Measurements from ENCODE around the gene HOXC12. TPM values are rescaled to one million over a fixed set of nuclear protein-coding genes. Genes with fewer than 3 reads are reported as not detected.

HOXC12 gene
- total RNA-seq, 1 donor from 2014 or later, result not detected

GRCh38 chr12:53956251-53956887 lies 1.7 kb downstream of the HOXC12 start:
- DNase-seq (ENCODE audit: low read depth, low spot score), result no peak

DNA sequence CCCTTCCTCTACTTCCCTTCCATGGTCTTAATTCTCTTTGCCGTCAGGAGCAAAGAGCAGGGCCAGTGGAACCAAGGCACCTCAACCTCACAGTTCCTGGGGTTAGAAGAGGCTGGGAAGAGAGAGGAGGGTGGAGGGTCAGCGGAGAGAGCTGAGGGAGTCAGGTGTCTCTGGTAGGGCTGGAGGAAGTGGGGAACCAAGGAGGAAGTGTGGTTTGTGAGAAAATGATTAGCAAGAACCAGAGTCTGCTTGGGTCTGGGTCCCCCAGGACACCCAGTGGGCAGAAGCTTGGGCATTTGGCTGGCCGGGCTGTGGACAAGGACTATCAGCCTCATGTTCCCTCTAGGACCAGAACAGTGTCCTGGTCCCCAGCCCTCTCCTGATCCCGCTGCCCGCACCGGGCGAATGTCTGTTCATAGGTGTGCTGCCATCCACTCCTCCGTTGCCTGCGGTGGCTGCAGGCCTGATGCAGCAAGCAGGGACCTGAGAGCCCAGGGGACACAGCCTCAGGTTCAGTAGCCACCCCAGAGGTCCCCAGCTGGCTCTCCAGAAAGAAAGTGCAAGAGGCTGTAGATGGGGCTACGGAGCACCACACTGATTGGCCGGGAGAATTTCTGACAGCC lies 2.3 kb downstream of the HOXC12 start:
- DNase-seq (ENCODE audit: low read depth, low spot score), result no peak

DNA sequence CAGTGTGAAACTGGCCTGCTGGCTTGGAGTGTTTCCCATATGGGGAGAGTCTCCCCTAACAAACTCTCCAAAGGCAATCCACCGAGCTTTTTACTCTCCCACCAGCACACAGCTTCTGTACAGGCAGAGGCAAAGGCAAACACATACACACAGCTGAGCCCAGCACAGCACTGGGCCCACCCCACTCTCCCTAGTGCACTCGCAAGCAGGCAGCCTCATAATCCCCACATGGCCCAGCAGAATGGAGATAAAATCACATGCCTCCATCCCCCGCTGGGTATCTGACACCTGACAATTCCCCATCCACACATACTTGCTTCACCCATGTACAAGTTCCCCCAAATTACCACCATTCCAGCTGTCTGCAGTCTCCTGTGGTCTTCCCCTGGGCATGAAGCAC lies 3.4 kb downstream of the HOXC12 start:
- no peak for DNase-seq (ENCODE audit: low read depth, low spot score)

DNA sequence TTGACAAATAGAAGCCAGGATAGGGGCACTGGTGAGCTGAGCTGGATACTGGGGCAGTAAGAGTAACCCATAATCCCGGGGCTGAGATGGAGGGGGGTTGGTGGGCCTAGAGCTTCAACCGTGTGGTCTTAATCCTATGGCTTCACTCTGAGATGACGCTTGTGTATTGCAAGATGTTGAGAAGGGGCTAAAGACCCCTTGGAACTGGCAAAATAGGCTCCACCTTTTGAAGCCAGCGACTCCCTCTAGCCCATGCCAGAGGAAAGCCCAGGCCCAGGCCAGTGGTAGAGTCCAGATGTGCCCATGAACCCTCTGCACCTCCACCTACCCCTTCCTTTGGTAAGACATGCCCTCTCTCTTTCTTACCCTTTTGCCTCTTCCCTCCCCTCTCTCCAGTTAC lies 4.6 kb downstream of the HOXC12 start:
- no peak for DNase-seq (ENCODE audit: low read depth, low spot score)

GRCh38 chr12:53960187-53961024 lies 5.7 kb downstream of the HOXC12 start:
- no peak for DNase-seq (ENCODE audit: low read depth, low spot score)

DNA sequence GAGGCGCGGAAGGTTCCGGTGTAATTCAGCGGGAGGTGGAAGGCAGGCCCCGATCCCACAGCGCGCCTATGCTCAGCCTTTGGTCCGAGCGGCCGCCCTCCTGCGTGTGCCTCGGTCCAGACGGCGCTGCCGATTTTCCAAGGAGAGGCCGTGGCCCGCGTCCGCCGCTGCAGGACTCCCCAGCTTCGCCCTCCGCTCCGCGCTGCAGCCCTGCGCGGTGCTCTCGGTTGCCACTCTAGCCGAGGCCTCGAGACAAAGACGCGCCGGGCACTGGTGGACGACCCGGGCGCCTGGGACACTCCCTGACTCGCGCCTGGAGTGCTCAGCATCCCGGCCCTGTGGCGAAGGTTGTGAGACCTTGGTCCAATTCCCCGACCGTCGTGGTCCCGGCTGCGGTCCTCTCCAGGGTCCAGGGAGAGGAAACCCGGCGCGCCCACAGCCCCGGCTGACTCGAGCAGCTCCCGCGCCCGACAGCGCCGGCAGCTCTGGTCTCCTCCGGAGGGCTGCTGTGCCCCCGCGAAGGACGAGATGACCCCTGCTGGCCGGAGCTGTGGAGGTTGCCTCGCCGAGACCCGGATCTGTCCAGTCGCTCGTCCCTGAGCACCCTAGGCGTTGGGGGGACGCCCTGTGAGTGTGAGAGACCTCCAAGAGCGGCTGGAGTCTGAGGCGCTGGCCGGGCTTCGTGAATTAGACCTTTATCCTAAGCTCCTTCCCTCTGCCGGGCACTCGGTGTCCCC lies 6.5 kb downstream of the HOXC12 start:
- DNase-seq (ENCODE audit: low read depth, low spot score), result no peak

- no peak for DNase-seq (ENCODE audit: low read depth, low spot score)
Measured at GRCh38 chr12:53963005-53963404, 8.3 kb downstream of the HOXC12 start.

GRCh38 chr12:53963434-53964314 lies 9.0 kb downstream of the HOXC12 start:
- no peak for DNase-seq (ENCODE audit: low read depth, low spot score)

DNA sequence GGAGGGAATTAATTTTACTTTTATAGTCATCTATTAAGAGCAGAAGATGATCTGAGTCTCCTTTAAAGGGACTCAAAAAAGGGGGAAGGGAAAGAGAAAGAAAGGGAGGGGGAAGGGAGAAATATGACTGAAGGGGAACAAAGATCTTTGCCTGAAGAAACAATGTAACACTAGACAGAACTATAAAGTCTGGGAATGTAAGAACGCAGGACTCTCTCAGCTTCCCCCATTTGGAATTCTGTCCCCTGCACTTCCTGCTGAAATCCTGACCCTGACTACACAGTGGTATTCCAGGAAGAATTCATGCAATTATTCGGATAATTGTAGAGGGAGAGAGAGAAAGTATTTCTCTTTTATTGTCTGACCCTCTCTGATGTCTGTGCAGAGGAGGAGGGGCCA lies 9.6 kb downstream of the HOXC12 start:
- DNase-seq (ENCODE audit: low read depth, low spot score), result no peak

DNA sequence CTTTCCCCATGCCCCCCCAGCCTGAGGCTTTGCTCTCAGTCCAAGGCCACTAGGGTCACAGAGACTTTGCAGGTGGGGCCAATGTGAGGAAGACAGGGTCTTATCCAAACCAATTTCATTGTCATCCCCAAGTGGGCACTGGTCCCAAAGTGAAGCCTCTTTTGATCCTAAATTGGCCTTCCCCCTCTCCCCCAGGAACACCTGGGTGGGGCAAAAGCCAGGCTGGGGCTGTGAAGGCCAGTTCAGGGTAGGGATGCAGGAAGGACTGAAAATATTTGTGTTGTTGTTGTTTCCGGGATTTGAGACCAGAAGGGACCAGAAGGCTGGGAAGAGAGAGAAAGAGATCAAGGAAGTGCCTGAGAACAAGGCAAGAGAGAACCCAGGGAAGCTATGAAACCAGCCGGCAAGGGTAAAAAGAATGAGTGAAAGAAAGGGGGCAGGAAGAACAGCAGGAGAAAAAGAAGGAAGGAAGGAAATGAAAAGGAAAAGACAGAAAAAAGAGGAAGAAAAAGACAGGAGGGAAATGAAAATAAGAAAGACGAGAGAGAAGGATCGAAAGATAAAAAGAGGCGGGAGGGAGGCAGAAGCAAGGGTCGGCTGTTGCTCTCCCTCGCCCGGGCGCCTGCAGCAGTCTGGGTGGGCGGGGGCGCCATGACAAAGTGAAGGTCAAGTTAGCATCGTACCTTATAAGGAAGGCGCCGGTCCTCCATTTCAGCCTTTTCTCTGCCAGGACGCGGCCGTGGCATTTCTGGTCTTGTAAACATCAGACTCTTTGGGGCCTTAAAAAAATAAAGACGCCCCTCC lies 10.8 kb downstream of the HOXC12 start:
- no peak for DNase-seq (ENCODE audit: low read depth, low spot score)

DNA sequence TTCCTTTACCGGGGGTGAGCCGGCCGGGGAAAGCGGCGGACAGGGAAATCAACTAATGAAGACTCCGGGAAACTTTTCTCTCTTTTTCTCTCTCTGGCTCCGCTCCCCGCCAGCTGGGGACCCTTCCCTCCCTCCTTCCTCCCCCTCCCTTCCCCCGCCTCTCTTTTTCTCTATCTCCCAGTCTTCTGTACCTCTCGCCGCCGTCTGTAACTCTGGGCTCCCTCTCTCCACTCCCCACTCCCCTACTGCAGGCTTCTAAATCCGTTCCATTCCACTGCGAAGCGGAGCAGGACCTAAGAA lies 11.3 kb downstream of the HOXC12 start:
- no peak for DNase-seq (ENCODE audit: low read depth, low spot score)

- no peak for DNase-seq (ENCODE audit: low read depth, low spot score)
Measured at GRCh38 chr12:53966385-53967133, 11.9 kb downstream of the HOXC12 start.

GRCh38 chr12:53967421-53967925 lies 12.8 kb downstream of the HOXC12 start:
- no peak for DNase-seq (ENCODE audit: low read depth, low spot score)

DNA sequence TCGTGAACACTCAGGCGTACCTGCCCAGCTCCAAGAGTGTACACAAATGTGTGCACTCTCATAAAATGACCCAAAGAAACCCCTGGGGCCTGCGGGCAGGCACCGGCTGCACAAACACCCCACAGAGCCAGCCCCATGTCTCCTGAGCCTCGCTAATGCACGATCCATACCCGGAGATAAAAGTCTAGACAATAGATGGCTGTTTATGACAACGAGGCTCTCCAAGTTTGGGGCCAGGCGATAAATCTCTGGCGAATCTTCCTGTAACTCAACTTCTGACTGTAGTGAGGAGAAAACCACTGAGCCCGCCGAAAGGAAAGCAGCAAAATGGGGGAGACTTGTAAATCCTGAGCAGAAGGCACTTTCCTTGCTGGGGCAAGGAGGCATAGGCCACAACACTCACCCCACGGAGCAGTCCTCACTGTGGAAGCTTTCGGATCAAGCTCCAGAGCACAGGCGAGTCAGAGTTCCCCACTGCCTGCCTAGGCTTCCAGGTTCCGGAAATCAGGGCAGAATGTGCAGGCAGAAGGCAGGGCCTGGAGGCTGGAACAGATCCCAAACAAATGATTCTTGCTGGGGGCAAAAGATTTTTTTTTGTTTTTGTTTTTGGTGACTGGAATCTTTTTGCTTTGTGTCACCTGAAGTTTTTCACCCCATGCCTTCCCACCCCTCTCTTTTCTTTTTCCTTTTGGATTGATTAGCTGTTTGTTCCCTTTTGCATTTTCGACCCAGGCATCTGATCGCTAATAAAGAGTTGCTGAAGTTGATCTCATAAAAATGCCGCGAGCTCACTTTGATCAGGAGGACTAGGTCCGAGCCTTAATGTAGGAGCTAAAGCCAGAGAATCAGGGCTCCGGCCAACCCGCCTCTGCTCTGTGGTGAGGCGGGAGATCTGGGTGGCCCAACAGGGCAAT lies 13.8 kb downstream of the HOXC12 start:
- no peak for DNase-seq (ENCODE audit: low read depth, low spot score)

DNA sequence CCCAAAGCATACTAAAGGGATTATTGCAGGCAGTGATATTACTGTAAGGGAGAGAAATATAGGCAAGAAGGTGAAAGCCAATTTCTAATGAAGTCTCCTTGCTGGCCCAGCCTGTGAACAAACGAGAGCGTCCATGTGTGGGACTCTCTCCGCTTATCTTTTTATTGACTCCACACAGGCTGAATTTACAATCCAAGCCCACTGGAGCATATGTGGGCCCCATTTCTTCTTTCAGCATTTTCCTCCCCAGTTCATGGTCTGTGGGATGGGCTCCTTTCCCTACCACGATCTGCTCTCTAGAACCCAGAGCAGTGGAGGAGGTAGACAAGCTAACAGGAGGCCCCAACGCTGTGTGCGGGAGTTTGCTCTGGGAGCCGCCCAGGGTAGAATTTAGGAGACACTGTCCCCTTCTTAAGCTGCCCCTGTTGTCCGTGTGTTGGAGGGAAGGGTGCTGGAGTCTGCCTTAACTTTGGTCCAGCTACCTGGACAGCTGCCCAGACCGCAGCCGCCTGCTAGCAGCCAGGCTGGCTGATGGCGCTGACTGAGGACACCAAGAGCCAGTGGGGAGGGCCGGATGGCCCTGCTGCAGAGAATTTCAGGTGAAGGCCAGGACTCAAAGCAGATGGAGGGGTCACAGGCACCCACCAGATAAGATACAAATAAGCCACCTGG lies 15.0 kb downstream of the HOXC12 start:
- no peak for DNase-seq (ENCODE audit: low read depth, low spot score)

- DNase-seq (ENCODE audit: low read depth, low spot score), result no peak
Measured at GRCh38 chr12:53970451-53970850, 15.7 kb downstream of the HOXC12 start.

- DNase-seq (ENCODE audit: low read depth, low spot score), result no peak
Measured at GRCh38 chr12:53971129-53971528, 16.4 kb downstream of the HOXC12 start.

GRCh38 chr12:53971686-53972085 lies 17.0 kb downstream of the HOXC12 start:
- DNase-seq (ENCODE audit: low read depth, low spot score), result no peak
